ENCODE data around the gene MAP7D3. TPM values are rescaled to one million over a fixed set of nuclear protein-coding genes. Genes with fewer than 3 reads are reported as not detected.

The MAP7D3 gene
- total and polyA plus RNA-seq, 2 of the 4 experiments (the other 2 are of a cell fraction): 10.0 to 23.8 TPM

- TF ChIP-seq RAD21 (IDR thresholded peaks at IDR 0.05; ENCODE audit: low read length) (no peak), RFX5 (IDR thresholded peaks at IDR 0.05; ENCODE audit: low read depth, low read length) (no peak), BHLHE40 (IDR thresholded peaks at IDR 0.05; ENCODE audit: low read depth, low read length) (no peak), MXI1 (IDR thresholded peaks at IDR 0.05; ENCODE audit: borderline replicate concordance, low read depth, low read length) (no peak), FOS (IDR thresholded peaks at IDR 0.05; ENCODE audit: low read depth, low read length) (no peak), MAFK (IDR thresholded peaks at IDR 0.05; ENCODE audit: low read depth, low read length) (no peak), SMC3 (IDR thresholded peaks at IDR 0.05; ENCODE audit: low read depth, low read length) (no peak), CTCF (conservative IDR thresholded peaks at IDR 0.05; ENCODE audit: low read depth, low read length) (no peak), MAZ (IDR thresholded peaks at IDR 0.05; ENCODE audit: borderline replicate concordance, low read depth, low read length) (no peak), RCOR1 (IDR thresholded peaks at IDR 0.05; ENCODE audit: insufficient replicate concordance, low read length) (no peak), CEBPB (IDR thresholded peaks at IDR 0.05; ENCODE audit: low read depth, low read length) (no peak), POLR2A (IDR thresholded peaks at IDR 0.05; ENCODE audit: low read depth, low read length) (no peak), USF2 (IDR thresholded peaks at IDR 0.05; ENCODE audit: low read depth, low read length) (no peak), CHD1 (IDR thresholded peaks at IDR 0.05; ENCODE audit: low read depth, low read length) (no peak), ELK1 (IDR thresholded peaks at IDR 0.05; ENCODE audit: borderline replicate concordance, low read depth, low read length) (no peak), NFE2L2 (IDR thresholded peaks at IDR 0.05; ENCODE audit: low read depth, low read length) (no peak)
- ATAC-seq (ENCODE audit: low read depth): no peak
- Histone ChIP-seq H2BK5ac (ENCODE audit: low read depth, low read length, poor library complexity, severe bottlenecking) (no peak overlapping the region), H3K14ac (replicated peaks; ENCODE audit: low read depth, low read length) (no peak overlapping the region), H4K8ac (ENCODE audit: low read depth in 2 of 2, low read length in 2 of 2) (no peak overlapping the region; a peak in 1 of 4 replicates), H3K9me3 (ENCODE audit: control insufficient read depth, insufficient read depth, low read length) (no peaks in the 10 kb centered on the region), H3K9ac (ENCODE audit: low read depth, low read length) (no peak overlapping the region), H3K4me3 (ENCODE audit: insufficient read depth, low read depth, low read length) (no peak overlapping the region), H2BK20ac (ENCODE audit: low read depth, low read length) (no peak overlapping the region), H3K27me3 (ENCODE audit: control insufficient read depth, insufficient read depth, low read length) (no peaks in the 10 kb centered on the region), H3K79me1 (ENCODE audit: low read depth in 1 of 2, low read length in 2 of 2) (peaks cover 3 to 6% of the 10 kb centered on the region in 2 experiments; a peak in 1 of 4 replicates), H2BK120ac (ENCODE audit: low read depth, low read length) (no peak overlapping the region), H3K4ac (ENCODE audit: low read depth, low read length) (no peak overlapping the region), H3K56ac (ENCODE audit: extremely low read depth, insufficient read depth, low read length) (no peak overlapping the region), H4K20me1 (ENCODE audit: insufficient read depth, low read length) (no peaks in the 10 kb centered on the region), H2BK15ac (ENCODE audit: low read depth, low read length) (no peak overlapping the region), H3K27ac (ENCODE audit: insufficient read depth, low read length) (no peak overlapping the region), H3K36me3 (ENCODE audit: control insufficient read depth, insufficient read depth, low read length) (peaks cover 2% of the 10 kb centered on the region), H4K5ac (ENCODE audit: low read depth, low read length) (no peak overlapping the region), H3K4me1 (ENCODE audit: control insufficient read depth, insufficient read depth, low read length) (peaks cover 2% of the 10 kb centered on the region; the same call in 1 of the 2 replicates), H3K9me1 (ENCODE audit: insufficient read depth, low read length) (peaks cover 3% of the 10 kb centered on the region; the same call in 1 of the 2 replicates), H3K18ac (ENCODE audit: low read depth, low read length) (no peak overlapping the region), H3K4me2 (ENCODE audit: low read depth, low read length) (no peak overlapping the region), H2AK9ac (replicated peaks; ENCODE audit: low read depth, low read length, poor library complexity) (no peak overlapping the region), H3K23ac (ENCODE audit: low read depth, low read length) (no peak overlapping the region), H2AFZ (replicated peaks; ENCODE audit: low read length, poor library complexity) (no peak overlapping the region), H2AK5ac (ENCODE audit: low read depth, low read length) (no peak overlapping the region), H4K91ac (ENCODE audit: insufficient read depth, low read depth, low read length) (no peak overlapping the region)
- intact Hi-C loops (cut with micrococcal nuclease): no loop called here
- dilution Hi-C loops (cut with HindIII; ENCODE audit: low sequenced_read_pairs, unreplicated experiment): no loop called here
- in situ Hi-C loops (cut with MboI; ENCODE audit: low sequenced_read_pairs): no loop called here
- ChIA-PET POLR2A (ENCODE audit: unreplicated experiment) (no interaction called here), CTCF (no interaction called here)
- WGBS, 2 experiments (ENCODE audit: extremely low coverage in 2 of 2, insufficient read length in 1 of 2): no CpG with 5 or more reads among the region's 4 CpGs
- BruUV-seq (replicated peaks): no TSS peak
- DNase-seq: no peak
These were observed 68.0 kb downstream of the MAP7D3 start for GRCh38 chrX:136183172-136183571.
